Measurements from ENCODE around the gene ZMYND15.

The ZMYND15 gene

DNA sequence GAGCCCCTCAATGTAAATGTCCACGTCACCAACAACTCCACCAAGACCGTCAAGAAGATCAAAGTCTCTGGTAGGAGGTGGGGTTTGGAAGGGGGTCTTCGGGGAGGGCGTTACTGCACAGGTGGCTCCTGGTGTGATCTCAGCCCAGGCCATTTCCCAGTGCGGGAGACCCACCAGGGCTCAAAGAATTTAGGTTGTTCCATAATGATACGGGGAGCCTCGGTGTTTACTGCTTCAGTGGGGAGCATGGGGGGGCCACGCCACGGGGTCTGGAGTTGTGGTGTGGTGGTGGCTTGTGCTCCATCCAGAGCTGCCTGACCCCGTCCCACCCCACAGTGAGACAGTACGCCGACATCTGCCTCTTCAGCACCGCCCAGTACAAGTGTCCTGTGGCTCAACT is 21.4 kb upstream of the ZMYND15 start:
- Histone ChIP-seq H4K20me1 (ENCODE audit: control insufficient read depth, insufficient read depth, low read depth, low read length) (no peaks in the 10 kb centered on the region), H3K4me2 (ENCODE audit: low read length) (no peak overlapping the region), H3K27me3 (ENCODE audit: control insufficient read depth, low read length) (no peaks in the 10 kb centered on the region), H3K79me2 (ENCODE audit: control insufficient read depth, low read length) (no peaks in the 10 kb centered on the region; the same call in 1 of the 2 replicates), H3F3A (ENCODE audit: control insufficient read depth, insufficient read depth) (no peaks in the 10 kb centered on the region), H3K9me3 (ENCODE audit: control insufficient read depth, insufficient read depth, low read length) (no peaks in the 10 kb centered on the region), H3K4me3 (ENCODE audit: low read length) (no peak overlapping the region), H3K9me2 (replicated peaks; ENCODE audit: control insufficient read depth, low read length) (no peaks in the 10 kb centered on the region), H3K36me3 (ENCODE audit: control insufficient read depth, low read length) (peaks cover 26% of the 10 kb centered on the region), H3K4me1 (ENCODE audit: control insufficient read depth, low read length) (peaks cover 6% of the 10 kb centered on the region), H3K27ac (ENCODE audit: low read depth, low read length) (no peak overlapping the region)
- no peak for TF ChIP-seq EZH2phosphoT487 (IDR thresholded peaks at IDR 0.05; ENCODE audit: borderline replicate concordance, low read length)
- TF ChIP-seq, protein P1, sequence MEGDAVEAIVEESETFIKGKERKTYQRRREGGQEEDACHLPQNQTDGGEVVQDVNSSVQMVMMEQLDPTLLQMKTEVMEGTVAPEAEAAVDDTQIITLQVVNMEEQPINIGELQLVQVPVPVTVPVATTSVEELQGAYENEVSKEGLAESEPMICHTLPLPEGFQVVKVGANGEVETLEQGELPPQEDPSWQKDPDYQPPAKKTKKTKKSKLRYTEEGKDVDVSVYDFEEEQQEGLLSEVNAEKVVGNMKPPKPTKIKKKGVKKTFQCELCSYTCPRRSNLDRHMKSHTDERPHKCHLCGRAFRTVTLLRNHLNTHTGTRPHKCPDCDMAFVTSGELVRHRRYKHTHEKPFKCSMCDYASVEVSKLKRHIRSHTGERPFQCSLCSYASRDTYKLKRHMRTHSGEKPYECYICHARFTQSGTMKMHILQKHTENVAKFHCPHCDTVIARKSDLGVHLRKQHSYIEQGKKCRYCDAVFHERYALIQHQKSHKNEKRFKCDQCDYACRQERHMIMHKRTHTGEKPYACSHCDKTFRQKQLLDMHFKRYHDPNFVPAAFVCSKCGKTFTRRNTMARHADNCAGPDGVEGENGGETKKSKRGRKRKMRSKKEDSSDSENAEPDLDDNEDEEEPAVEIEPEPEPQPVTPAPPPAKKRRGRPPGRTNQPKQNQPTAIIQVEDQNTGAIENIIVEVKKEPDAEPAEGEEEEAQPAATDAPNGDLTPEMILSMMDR (IDR thresholded peaks at IDR 0.05; ENCODE audit: low read depth, low read length, poor library complexity, severe bottlenecking), result no peak

DNA sequence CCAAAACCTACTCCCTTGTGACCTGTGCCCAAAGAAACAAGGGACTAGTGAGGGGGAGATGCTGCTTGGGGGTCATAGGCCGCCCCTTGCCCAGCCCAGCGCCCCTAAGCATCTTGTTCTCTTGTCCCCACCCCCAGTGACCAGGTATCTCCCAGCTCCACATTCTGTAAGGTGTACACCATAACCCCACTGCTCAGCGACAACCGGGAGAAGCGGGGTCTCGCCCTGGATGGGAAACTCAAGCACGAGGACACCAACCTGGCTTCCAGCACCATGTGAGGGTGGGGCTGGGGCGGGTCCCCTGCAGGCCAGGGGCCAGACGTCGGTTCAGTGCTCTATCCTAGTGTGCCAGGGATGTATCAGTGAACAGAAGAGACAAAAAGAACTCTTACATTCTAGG is 20.5 kb upstream of the ZMYND15 start:
- no peaks in the 10 kb centered on the region for H3K9me3 ChIP-seq (ENCODE audit: control insufficient read depth, insufficient read depth, low read length)
- H3K36me3 ChIP-seq (ENCODE audit: control insufficient read depth, low read length), result peaks cover 26% of the 10 kb centered on the region
- TF ChIP-seq, protein P1 (IDR thresholded peaks at IDR 0.05; ENCODE audit: low read depth, low read length, poor library complexity, severe bottlenecking), result no peak
- no peaks in the 10 kb centered on the region for H4K20me1 ChIP-seq (ENCODE audit: control insufficient read depth, insufficient read depth, low read depth, low read length)
- peaks cover 6% of the 10 kb centered on the region for H3K4me1 ChIP-seq (ENCODE audit: control insufficient read depth, low read length)
- H3K4me3 ChIP-seq (ENCODE audit: low read length), result no peak overlapping the region
- no peak overlapping the region for H3K27ac ChIP-seq (ENCODE audit: low read depth, low read length)
- no peak overlapping the region for H3K4me2 ChIP-seq (ENCODE audit: low read length)
- no peaks in the 10 kb centered on the region for H3K9me2 ChIP-seq (replicated peaks; ENCODE audit: control insufficient read depth, low read length)
- no peaks in the 10 kb centered on the region for H3F3A ChIP-seq (ENCODE audit: control insufficient read depth, insufficient read depth)
- no peaks in the 10 kb centered on the region for H3K27me3 ChIP-seq (ENCODE audit: control insufficient read depth, low read length)
- no peaks in the 10 kb centered on the region; the same call in 1 of the 2 replicates for H3K79me2 ChIP-seq (ENCODE audit: control insufficient read depth, low read length)

DNA sequence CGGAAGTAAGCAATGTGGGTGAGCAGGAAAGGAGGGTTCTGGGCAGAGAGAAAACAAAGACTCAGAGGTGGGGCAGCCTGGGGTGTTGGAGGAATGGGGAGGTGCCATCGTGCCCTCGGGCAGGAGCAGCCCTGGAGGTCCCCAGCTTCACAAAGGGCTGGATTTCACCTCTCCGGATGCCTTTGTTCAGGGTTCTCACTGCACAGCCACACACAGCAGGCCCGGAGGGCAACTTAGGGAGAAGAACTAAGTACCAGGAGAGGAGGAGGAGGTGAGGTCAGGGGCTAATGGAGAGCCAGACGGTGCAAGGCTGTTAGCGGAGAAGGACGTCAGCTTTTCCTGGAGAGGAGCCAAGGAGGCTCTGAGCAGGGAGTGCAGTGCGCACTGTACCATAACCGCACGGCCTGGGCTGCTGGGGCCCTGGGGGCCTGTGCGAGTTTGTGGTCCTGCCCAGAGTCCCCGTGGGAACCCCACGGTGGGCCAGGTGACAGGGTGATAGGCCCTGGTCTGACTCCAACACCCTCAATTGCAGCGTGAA is 19.9 kb upstream of the ZMYND15 start:
- Histone ChIP-seq H3K4me1 (ENCODE audit: control insufficient read depth, low read length) (peaks cover 5% of the 10 kb centered on the region), H4K20me1 (ENCODE audit: control insufficient read depth, insufficient read depth, low read depth, low read length) (no peaks in the 10 kb centered on the region), H3K36me3 (ENCODE audit: control insufficient read depth, low read length) (peaks cover 26% of the 10 kb centered on the region), H3K79me2 (ENCODE audit: control insufficient read depth, low read length) (no peaks in the 10 kb centered on the region; the same call in 1 of the 2 replicates), H3F3A (ENCODE audit: control insufficient read depth, insufficient read depth) (no peaks in the 10 kb centered on the region), H3K4me3 (ENCODE audit: low read length) (no peak overlapping the region), H3K27ac (ENCODE audit: low read depth, low read length) (no peak overlapping the region), H3K4me2 (ENCODE audit: low read length) (no peak overlapping the region), H3K9me3 (ENCODE audit: control insufficient read depth, insufficient read depth, low read length) (no peaks in the 10 kb centered on the region), H3K9me2 (replicated peaks; ENCODE audit: control insufficient read depth, low read length) (no peaks in the 10 kb centered on the region), H3K27me3 (ENCODE audit: control insufficient read depth, low read length) (no peaks in the 10 kb centered on the region)
- TF ChIP-seq EZH2phosphoT487 (IDR thresholded peaks at IDR 0.05; ENCODE audit: borderline replicate concordance, low read length), result no peak
- TF ChIP-seq, protein P1 (IDR thresholded peaks at IDR 0.05; ENCODE audit: low read depth, low read length, poor library complexity, severe bottlenecking), result no peak

Data from DOHH2 (cell line).